ENCODE results near the gene MLXIP. TPM values are rescaled to one million over a fixed set of nuclear protein-coding genes. Genes with fewer than 3 reads are reported as not detected.

The MLXIP gene
- total RNA-seq, 1 experiment from 2014 or later: 32.4 TPM

DNA sequence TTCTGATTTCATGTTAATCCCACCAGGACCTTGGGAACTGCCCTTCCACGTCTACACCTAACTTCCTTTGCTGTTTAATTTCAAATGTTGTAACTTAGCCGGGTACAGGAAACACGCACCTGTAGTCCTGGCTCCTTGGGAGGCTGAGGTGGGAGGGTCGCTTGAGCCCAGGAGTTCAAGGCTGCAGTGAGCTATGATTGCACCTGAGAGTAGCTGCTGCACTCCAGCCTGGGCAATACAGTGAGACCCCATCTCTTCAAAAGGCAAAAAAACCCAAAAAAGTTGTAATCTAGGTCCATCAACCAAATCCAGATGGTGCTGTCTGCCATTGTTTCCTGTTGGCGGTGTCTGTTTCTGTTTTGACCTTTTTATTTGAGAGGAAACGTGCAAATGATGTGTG, 42.4 kb upstream of the MLXIP start:
- H3T11ph ChIP-seq (ENCODE audit: low read length): no peak overlapping the region
- H2BK20ac ChIP-seq (ENCODE audit: low read depth, low read length, poor library complexity, severe bottlenecking): no peak overlapping the region
- no peak overlapping the region for H3K4me2 ChIP-seq (ENCODE audit: insufficient read depth, insufficient read length, low read length)
- H3K79me2 ChIP-seq (ENCODE audit: insufficient read depth, low read length): no peaks in the 10 kb centered on the region
- no peaks in the 10 kb centered on the region for H3K79me1 ChIP-seq (ENCODE audit: insufficient read depth, low read depth, low read length, poor library complexity, severe bottlenecking)
- peaks cover 2% of the 10 kb centered on the region for H4K20me1 ChIP-seq (ENCODE audit: control insufficient read depth, insufficient read depth, insufficient read length)
- no peak overlapping the region for H4K5ac ChIP-seq (ENCODE audit: insufficient read length, low read depth, low read length)
- no peak overlapping the region for H4K8ac ChIP-seq (replicated peaks; ENCODE audit: insufficient read length, low read depth, low read length)
- H3K14ac ChIP-seq (ENCODE audit: insufficient read depth, low read length): no peak overlapping the region
- DNase-seq: no peak
- no peaks in the 10 kb centered on the region for H3K9me3 ChIP-seq (ENCODE audit: control insufficient read depth, low read depth, low read length)
- H3K27me3 ChIP-seq (ENCODE audit: insufficient read depth, low read length): no peaks in the 10 kb centered on the region
- no peak overlapping the region; a peak in 1 of 5 replicates for H3K4me3 Mint-ChIP-seq
- H3K18ac ChIP-seq (ENCODE audit: insufficient read length, low read depth, low read length): no peak overlapping the region
- no peak overlapping the region for H2BK5ac ChIP-seq (ENCODE audit: insufficient read length, low read length)
- peaks cover 19 to 45% (median 41%) of the 10 kb centered on the region in 3 experiments; a peak in 6 of 7 replicates for H3K36me3 Mint-ChIP-seq (ENCODE audit: insufficient read depth in 1 of 3, low read depth in 3 of 3)
- no peak overlapping the region for H2AK5ac ChIP-seq (ENCODE audit: insufficient read length, low read length)
- no peak overlapping the region for H4K91ac ChIP-seq (ENCODE audit: insufficient read length, low read depth, low read length)
- H3K27ac Mint-ChIP-seq: peak overlapping the region in 1 of 3 experiments; percentile 23; a peak in 2 of 7 replicates
- H3K9me3 Mint-ChIP-seq: no peaks in the 10 kb centered on the region
- no peak overlapping the region for H2BK12ac ChIP-seq (ENCODE audit: insufficient read length, low read depth, low read length)
- no peaks in the 10 kb centered on the region for H3K23me2 ChIP-seq (ENCODE audit: insufficient read length, low read depth, low read length, poor library complexity, severe bottlenecking)
- H3K4me1 ChIP-seq (ENCODE audit: insufficient read depth, low read length): no peaks in the 10 kb centered on the region
- H3K27ac ChIP-seq (ENCODE audit: insufficient read length, low read depth, low read length): no peak overlapping the region
- H2BK15ac ChIP-seq (ENCODE audit: low read depth, low read length): no peak overlapping the region
- TF ChIP-seq, protein P1, sequence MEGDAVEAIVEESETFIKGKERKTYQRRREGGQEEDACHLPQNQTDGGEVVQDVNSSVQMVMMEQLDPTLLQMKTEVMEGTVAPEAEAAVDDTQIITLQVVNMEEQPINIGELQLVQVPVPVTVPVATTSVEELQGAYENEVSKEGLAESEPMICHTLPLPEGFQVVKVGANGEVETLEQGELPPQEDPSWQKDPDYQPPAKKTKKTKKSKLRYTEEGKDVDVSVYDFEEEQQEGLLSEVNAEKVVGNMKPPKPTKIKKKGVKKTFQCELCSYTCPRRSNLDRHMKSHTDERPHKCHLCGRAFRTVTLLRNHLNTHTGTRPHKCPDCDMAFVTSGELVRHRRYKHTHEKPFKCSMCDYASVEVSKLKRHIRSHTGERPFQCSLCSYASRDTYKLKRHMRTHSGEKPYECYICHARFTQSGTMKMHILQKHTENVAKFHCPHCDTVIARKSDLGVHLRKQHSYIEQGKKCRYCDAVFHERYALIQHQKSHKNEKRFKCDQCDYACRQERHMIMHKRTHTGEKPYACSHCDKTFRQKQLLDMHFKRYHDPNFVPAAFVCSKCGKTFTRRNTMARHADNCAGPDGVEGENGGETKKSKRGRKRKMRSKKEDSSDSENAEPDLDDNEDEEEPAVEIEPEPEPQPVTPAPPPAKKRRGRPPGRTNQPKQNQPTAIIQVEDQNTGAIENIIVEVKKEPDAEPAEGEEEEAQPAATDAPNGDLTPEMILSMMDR (conservative IDR thresholded peaks at IDR 0.05): no peak
- no peak overlapping the region for H3K4ac ChIP-seq (ENCODE audit: low read depth, low read length)
- H3K4me1 Mint-ChIP-seq: peaks cover 5 to 6% of the 10 kb centered on the region in 2 experiments
- no peak overlapping the region for H3K56ac ChIP-seq (ENCODE audit: insufficient read length, low read depth, low read length)
- WGBS (ENCODE audit: extremely low coverage, insufficient read length, low lambda C conversion rate): no CpG with 5 or more reads among the region's 6 CpGs
- H3K23ac ChIP-seq (ENCODE audit: insufficient read length, low read depth, low read length): no peak overlapping the region
- H3K27me3 Mint-ChIP-seq (ENCODE audit: low read depth): no peaks in the 10 kb centered on the region
- no peak overlapping the region for H2BK120ac ChIP-seq (ENCODE audit: low read depth, low read length, poor library complexity, severe bottlenecking)
- H2AFZ ChIP-seq (ENCODE audit: low read length): no peak overlapping the region
- H3K9ac ChIP-seq (ENCODE audit: extremely low read depth, insufficient read length, low read length): no peak overlapping the region

All from H9 (cell line).